T-cell (primary cell): ENCODE results near the gene OR4Q3. TPM values are rescaled to one million over a fixed set of nuclear protein-coding genes. Genes with fewer than 3 reads are reported as not detected.
"Not testable (repeated sequence)": the region's sequence is repeated elsewhere in the genome, so short reads cannot be mapped to it uniquely, and the experiment has no call there.

ENCODE experiments used
- ATAC-seq, 4 experiments: fragments of 200-7000 bp in 3 of 4; fragments of 150-1000 bp in 1 of 4; cut with Tn5 transposase; replicated peaks in 1 of 4; 1 replicate in 3 of 4; 2 replicates in 1 of 4; pipeline ENCODE4 v1.10.0; 2021; ENCODE audit warnings: moderate library complexity in 3 of 4, mild to moderate bottlenecking in 2 of 4, moderate number of reproducible peaks in 1 of 4
- CTCF ChIA-PET, 2 donors: fragments of 300-600 bp; sonication (Branson Sonifier 250); formaldehyde crosslinking; loops; one replicate each; lab custom pipeline; 2022; ENCODE audit warnings: antibody characterized with exemption in 2 of 2; lab: Charles Lee
- POLR2A ChIA-PET, 2 donors: fragments of 300-600 bp; sonication (Branson Sonifier 250); formaldehyde crosslinking; loops; one replicate each; lab custom pipeline; 2022; ENCODE audit warnings: antibody characterized with exemption in 2 of 2; lab: Charles Lee
- DNase-seq, 35 experiments: peaks; one replicate each; pipeline versions ENCODE4 v3.0.0 to v3.0.0-alpha.2; 2013 to 2023
- H3K27ac ChIP-seq: one replicate; pipeline ENCODE4 v1.5.1; 2013; ENCODE audit warnings: low read length
- H3K27me3 ChIP-seq, 2 experiments: replicated peaks in 1 of 2; 1 replicate in 1 of 2; 2 replicates in 1 of 2; pipeline versions ENCODE4 v1.6.1 to v1.7.0; 2013; ENCODE audit warnings: low read length in 1 of 2, mixed read lengths in 1 of 2; ENCODE audit not compliant: control insufficient read depth in 2 of 2, insufficient read depth in 2 of 2; ENCODE audit errors: extremely low read depth in 1 of 2
- H3K36me3 ChIP-seq, 2 donors: 1 replicate in 1 of 2; 2 replicates in 1 of 2; pipeline versions ENCODE4 v1.6.1 to v1.7.0; 2013; ENCODE audit warnings: low read length in 1 of 2; ENCODE audit not compliant: control insufficient read depth in 2 of 2, insufficient read depth in 1 of 2; ENCODE audit errors: extremely low read depth in 1 of 2
- H3K4me1 ChIP-seq, 2 experiments: 1 replicate in 1 of 2; 2 replicates in 1 of 2; pipeline versions ENCODE4 v1.6.1 to v1.7.0; 2013; ENCODE audit warnings: low read length in 2 of 2, mixed read lengths in 1 of 2; ENCODE audit not compliant: insufficient read depth in 2 of 2, control insufficient read depth in 1 of 2; ENCODE audit errors: extremely low read depth in 1 of 2
- H3K4me3 ChIP-seq, 2 donors: 1 replicate in 1 of 2; 2 replicates in 1 of 2; pipeline versions ENCODE4 v1.5.1 to v1.7.0; 2013; ENCODE audit warnings: mild to moderate bottlenecking in 2 of 2, low read length in 1 of 2, moderate library complexity in 1 of 2; ENCODE audit not compliant: control insufficient read depth in 1 of 2; ENCODE audit errors: extremely low read depth in 1 of 2
- H3K9me3 ChIP-seq: 2 replicates; pipeline ENCODE4 v1.7.0; 2013
- H3K27ac Mint-ChIP-seq, 2 donors: one replicate each; pipeline ENCODE4 v1.8.0; 2020 to 2021; ENCODE audit warnings: mild to moderate bottlenecking in 2 of 2, mixed read lengths in 2 of 2
- H3K27me3 Mint-ChIP-seq, 2 donors: one replicate each; pipeline ENCODE4 v1.8.0; 2021 to 2022; ENCODE audit warnings: mixed read lengths in 2 of 2
- H3K36me3 Mint-ChIP-seq: one replicate; pipeline ENCODE4 v1.8.0; 2021; ENCODE audit warnings: mixed read lengths
- H3K4me1 Mint-ChIP-seq, 3 donors: one replicate each; pipeline ENCODE4 v1.8.0; 2020 to 2022; ENCODE audit warnings: mixed read lengths in 3 of 3, mild to moderate bottlenecking in 1 of 3
- H3K4me3 Mint-ChIP-seq, 3 donors: one replicate each; pipeline ENCODE4 v1.8.0; 2020 to 2022; ENCODE audit warnings: mild to moderate bottlenecking in 3 of 3, mixed read lengths in 3 of 3, moderate library complexity in 3 of 3
- H3K9me3 Mint-ChIP-seq, 3 donors: one replicate each; pipeline ENCODE4 v1.8.0; 2020 to 2022; ENCODE audit warnings: mixed read lengths in 3 of 3
- WGBS: methylation state at CpG from one replicate; pipeline ENCODE4 v1.1.5; 2013; ENCODE audit warnings: missing lambda C conversion rate; ENCODE audit not compliant: insufficient coverage; 5-methylcytosine and 5-hydroxymethylcytosine counted together
- total RNA-seq, 35 experiments: library from RNA in 6 of 35; stranded (reverse) in 6 of 35; fragments of 120-200 nt in 1 of 35; gene quantifications; one replicate each; pipeline versions ENCODE4 v1.2.1 to v1.2.4 and lab custom pipeline; 2013 to 2026

Gene OR4Q3
- total RNA-seq, 5 donors from 2014 or later (not counting 1 experiment from before 2014, with no cell fraction given), result not detected

GRCh38 chr14:19796520-19797108 lies 53.2 kb downstream of the OR4Q3 start:
- H3K4me3 ChIP-seq, H3K36me3 ChIP-seq, CTCF ChIA-PET, H3K27me3 ChIP-seq, POLR2A ChIA-PET, ATAC-seq, H3K27ac Mint-ChIP-seq, DNase-seq, H3K4me1 ChIP-seq, H3K4me3 Mint-ChIP-seq, H3K9me3 Mint-ChIP-seq, H3K36me3 Mint-ChIP-seq, H3K9me3 ChIP-seq, H3K4me1 Mint-ChIP-seq, H3K27ac ChIP-seq, H3K27me3 Mint-ChIP-seq: not testable (repeated sequence)
- WGBS, result 70% methylated on average over 5 of the region's 10 CpGs

Other genes starting within 250 kb of the OR4Q3 start
- gene OR11H2, start 29.7 kb upstream of the OR4Q3 start, total RNA-seq, result not detected
- gene OR4M1, start 29.9 kb downstream of the OR4Q3 start, total RNA-seq, result not detected
- not detected for gene OR4N2, start 60.2 kb downstream of the OR4Q3 start, total RNA-seq
- not detected for gene OR4K2, start 131.6 kb downstream of the OR4Q3 start, total RNA-seq
- gene OR4K5, start 177.0 kb downstream of the OR4Q3 start, total RNA-seq, result not detected
- gene OR4K1, start 187.3 kb downstream of the OR4Q3 start, total RNA-seq, result not detected
- gene OR4K15, start 232.0 kb downstream of the OR4Q3 start, total RNA-seq, result not detected